Activated naive CD4-positive, alpha-beta T cell treated with anti-CD3 and anti-CD28 coated beads, Interleukin-2, amount 10 ng/mL, durations not matched to agents 5 hours and 36 hours (primary cell): ENCODE data around the gene AGXT. TPM values are rescaled to one million over a fixed set of nuclear protein-coding genes. Genes with fewer than 3 reads are reported as not detected.

Source experiments
- total RNA-seq, 2 experiments: library from RNA; stranded (reverse); gene quantifications; one replicate each; pipeline ENCODE4 v1.2.3, GENCODE V29; 2021

The AGXT gene
- total RNA-seq: not detected

DNA sequence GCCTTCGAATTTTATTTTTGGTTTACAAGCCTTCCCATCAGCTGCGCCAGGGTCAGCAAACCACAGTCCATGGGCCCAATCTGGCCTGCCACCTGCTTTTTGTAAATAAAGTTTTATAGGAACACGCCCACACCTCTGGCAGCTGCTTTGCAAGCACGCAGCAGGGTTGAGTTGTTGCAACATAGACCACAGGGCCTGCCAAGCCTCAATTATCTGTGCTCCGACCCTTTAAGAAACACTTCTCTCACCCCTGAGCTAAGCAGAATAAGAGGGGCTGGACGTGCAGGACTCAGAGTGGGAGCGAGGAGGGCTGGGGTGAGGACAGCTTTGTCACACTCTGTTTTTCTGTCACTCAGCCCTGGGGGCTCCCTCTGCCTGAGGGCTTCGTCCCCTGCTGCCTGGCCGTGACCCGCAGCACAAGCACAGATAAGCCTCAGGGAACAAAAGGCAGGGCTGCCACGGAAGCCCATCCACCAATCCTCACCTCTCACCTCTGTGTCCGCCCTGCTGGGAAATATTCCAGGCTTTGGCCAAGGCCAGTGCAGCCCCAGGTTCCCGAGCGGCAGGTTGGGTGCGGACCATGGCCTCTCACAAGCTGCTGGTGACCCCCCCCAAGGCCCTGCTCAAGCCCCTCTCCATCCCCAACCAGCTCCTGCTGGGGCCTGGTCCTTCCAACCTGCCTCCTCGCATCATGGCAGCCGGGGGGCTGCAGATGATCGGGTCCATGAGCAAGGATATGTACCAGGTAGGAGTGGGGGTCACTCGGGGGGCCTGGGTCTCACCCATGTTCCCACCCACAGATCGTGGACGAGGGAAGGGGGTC, at the start of gene AGXT:
TSS of gene AGXT (plus strand) at position 539 of the 823 bp plus-strand sequence. CDS start at position 581, 42 bp downstream.

DNA sequence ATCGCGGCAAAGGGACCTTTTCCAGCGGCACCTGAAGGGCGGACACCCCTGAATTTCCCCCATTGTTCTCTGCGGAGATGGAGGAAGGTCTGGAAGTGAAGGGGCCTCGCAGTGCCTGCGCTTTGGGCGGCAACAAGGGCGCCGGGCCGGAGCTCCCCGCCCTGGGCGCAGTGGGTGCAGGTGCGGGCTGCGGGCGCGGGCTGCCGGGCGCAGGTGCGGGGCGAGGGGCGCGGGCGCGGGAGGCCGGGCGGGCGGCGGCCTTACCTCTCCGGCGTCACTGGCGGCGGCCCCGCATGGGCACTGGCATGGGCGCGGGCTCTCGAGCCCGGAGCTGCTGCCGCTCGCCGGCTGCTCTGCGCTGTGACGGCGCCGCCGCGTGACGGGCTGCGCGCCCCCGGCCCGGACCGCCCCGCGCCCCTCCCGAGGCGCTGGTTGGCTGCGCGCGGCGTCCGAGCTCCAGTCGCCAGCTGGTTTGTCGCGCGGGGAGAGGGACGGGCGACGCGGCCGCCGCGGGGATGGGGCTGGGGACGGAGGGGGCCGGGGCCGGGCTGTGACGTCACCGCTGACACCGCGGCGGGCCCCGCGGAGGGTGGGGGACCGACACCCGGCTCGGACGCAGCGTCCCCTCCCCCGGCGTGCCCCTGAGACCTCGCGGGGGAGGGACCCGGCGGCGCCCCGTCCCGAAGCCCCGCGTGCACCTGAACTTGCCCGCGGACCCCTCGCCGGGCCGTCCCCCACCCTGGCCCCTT, 48.6 kb upstream of the AGXT start, which contains the start of gene KIF1A:
TSS of gene KIF1A (minus strand) at position 362 of the 749 bp plus-strand sequence. CDS start 22,467 bp downstream, outside the sequence.

DNA sequence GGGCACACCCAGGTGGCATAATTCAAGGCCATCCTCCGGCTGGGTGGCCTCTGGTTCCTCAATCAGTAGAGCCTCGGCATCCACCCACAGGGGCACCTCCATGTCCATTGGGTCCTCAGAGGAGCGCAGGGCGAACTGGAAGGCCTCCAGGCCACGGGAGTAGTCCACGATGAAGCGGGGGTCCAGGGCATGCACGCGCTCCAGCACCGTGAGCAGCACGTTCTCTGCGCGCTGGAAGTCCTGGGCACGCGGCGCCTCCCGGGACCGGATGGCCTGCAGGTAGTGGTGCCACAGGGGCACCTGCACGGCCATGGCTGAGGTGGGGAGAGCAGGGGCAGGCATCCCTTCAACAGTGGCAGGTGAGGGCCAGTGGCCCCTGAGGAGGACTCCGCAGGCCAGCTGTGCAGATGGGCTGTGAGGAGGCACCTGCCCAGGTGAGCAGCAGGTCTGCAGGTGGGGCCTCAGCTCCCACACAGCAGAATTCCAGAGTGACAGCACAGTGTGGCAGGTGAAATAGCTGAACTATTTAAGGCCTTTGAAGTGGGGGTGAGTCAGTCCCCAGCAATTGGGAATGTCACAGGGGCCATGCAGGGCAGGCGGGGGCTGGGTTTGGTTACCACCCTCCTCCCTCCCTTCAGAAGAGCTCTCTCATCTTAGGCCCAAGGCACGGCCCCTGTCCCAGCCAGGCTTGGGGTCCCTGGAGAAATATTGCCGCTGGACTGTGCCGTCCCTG, 27.2 kb downstream of the AGXT start, which contains the start of gene MAB21L4:
TSS of gene MAB21L4 (minus strand) at position 501 of the 733 bp plus-strand sequence. CDS start at position 342, 159 bp downstream.

DNA sequence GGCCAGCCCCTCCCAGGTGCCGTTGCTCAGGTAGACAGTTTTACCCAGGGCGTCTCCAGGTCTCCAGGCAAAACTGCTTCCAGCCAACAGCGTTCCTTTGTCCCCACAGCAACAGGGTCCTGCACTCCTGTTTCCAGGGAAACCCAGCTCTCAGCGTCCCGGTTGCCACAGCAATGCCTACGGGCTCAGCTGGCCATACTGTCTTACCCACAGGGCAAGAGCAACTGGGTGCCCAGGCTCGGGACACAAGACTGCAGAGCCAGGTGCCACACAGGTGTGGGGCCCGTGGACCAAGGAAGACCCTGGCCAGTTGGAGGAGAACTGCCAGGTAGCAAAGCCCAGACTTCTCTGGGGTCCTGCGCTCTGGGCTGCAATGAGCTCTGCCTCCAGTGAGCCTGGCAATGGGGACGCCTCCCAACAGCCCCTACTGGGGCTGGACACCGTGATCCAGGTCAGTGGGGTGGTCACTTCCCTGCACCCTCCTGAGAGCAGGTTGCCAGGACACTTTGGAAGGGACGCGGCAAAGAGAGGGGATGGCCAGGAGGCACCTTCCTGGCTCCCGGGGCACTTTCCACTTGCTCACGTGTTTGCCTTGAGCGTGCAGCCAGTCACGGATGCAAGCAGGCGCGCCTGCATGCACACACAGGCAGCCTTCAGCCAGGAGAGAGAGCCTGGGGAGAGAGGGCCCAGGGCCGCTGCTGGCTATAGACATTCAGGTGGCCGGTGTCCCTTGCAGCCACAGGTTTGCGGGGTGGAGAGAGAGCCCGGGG, 37.7 kb downstream of the AGXT start, which contains the start of gene CROCC2:
TSS of gene CROCC2 (plus strand) at position 196 of the 770 bp plus-strand sequence. CDS start at position 374, 178 bp downstream.

Other genes starting within 250 kb of the AGXT start
- 1 to 10 TPM; 2.1 to 2.4 TPM for gene GPR35, start 243.3 kb upstream of the AGXT start, total RNA-seq
- gene AQP12B, start 185.9 kb upstream of the AGXT start, total RNA-seq: not detected
- gene AQP12A, start 177.0 kb upstream of the AGXT start, total RNA-seq: not detected
- gene KIF1A, start 48.6 kb upstream of the AGXT start, total RNA-seq: under 1 TPM; 0.23 to 0.60 TPM
- not detected for gene MAB21L4, start 27.3 kb downstream of the AGXT start, total RNA-seq
- gene CROCC2, start 37.5 kb downstream of the AGXT start, total RNA-seq: not detected
- 10 to 100 TPM; 14.4 to 15.2 TPM for gene SNED1, start 129.8 kb downstream of the AGXT start, total RNA-seq
- 10 to 100 TPM; 53.5 to 56.9 TPM for gene MTERF4, start 233.5 kb downstream of the AGXT start, total RNA-seq